Fibroblast of lung (primary cell): ENCODE results near the gene TROAP. TPM values are rescaled to one million over a fixed set of nuclear protein-coding genes. Genes with fewer than 3 reads are reported as not detected.

ENCODE experiments used
- DNase-seq, 2 donors: peaks; one replicate each; pipeline versions ENCODE4 v3.0.0 to v3.0.0-alpha.2; 2010; ENCODE audit warnings: low read depth in 2 of 2
- H2AFZ ChIP-seq: 2 replicates; pipeline ENCODE4 v1.5.1; 2012; ENCODE audit warnings: low read length, control low read depth, inconsistent platforms
- H3K27ac ChIP-seq: 2 replicates; pipeline ENCODE4 v1.5.1; 2011; ENCODE audit warnings: low read length, control low read depth; ENCODE audit not compliant: insufficient read depth
- H3K27me3 ChIP-seq: 2 replicates; pipeline ENCODE4 v1.5.1; 2011; ENCODE audit warnings: mild to moderate bottlenecking, low read length; ENCODE audit not compliant: control insufficient read depth, insufficient read depth
- H3K36me3 ChIP-seq: 2 replicates; pipeline ENCODE4 v1.5.1; 2011; ENCODE audit warnings: low read length; ENCODE audit not compliant: control insufficient read depth, insufficient read depth
- H3K4me1 ChIP-seq: 2 replicates; pipeline ENCODE4 v1.5.1; 2011; ENCODE audit warnings: low read length; ENCODE audit not compliant: control insufficient read depth, insufficient read depth; ENCODE audit errors: extremely low read depth
- H3K4me2 ChIP-seq: 2 replicates; pipeline ENCODE4 v1.5.1; 2011; ENCODE audit warnings: low read length, control low read depth; ENCODE audit not compliant: insufficient read depth; ENCODE audit errors: extremely low read depth
- H3K4me3 ChIP-seq, 4 experiments: fragments of 200-600 bp in 1 of 4; sonication (generic) in 1 of 4; replicated peaks in 1 of 4; 2 replicates each; pipeline ENCODE4 v1.5.1; 2011 to 2016; ENCODE audit warnings: low read length in 4 of 4, low read depth in 3 of 4, mild to moderate bottlenecking in 3 of 4, control low read depth in 2 of 4, inconsistent platforms in 1 of 4, mixed read lengths in 1 of 4; ENCODE audit not compliant: insufficient read depth in 1 of 4; ENCODE audit errors: control extremely low read depth in 1 of 4
- H3K79me2 ChIP-seq: 2 replicates; pipeline ENCODE4 v1.5.1; 2012; ENCODE audit warnings: mild to moderate bottlenecking, low read length, inconsistent platforms; ENCODE audit not compliant: control insufficient read depth, insufficient read depth
- H3K9ac ChIP-seq: 2 replicates; pipeline ENCODE4 v1.5.1; 2011; ENCODE audit warnings: mild to moderate bottlenecking, low read length, control low read depth; ENCODE audit not compliant: insufficient read depth
- H3K9me3 ChIP-seq: 2 replicates; pipeline ENCODE4 v1.5.1; 2012; ENCODE audit warnings: low read depth, low read length; ENCODE audit not compliant: control insufficient read depth, insufficient read depth
- H4K20me1 ChIP-seq: 2 replicates; pipeline ENCODE4 v1.5.1; 2011; ENCODE audit warnings: low read length; ENCODE audit not compliant: control insufficient read depth, insufficient read depth; ENCODE audit errors: extremely low read depth
- CTCF ChIP-seq, 2 donors: IDR thresholded peaks in 1 of 2; conservative IDR thresholded peaks in 1 of 2; 1 replicate in 1 of 2; 2 replicates in 1 of 2; pipeline ENCODE4 v1.5.1; 2011 to 2012; ENCODE audit warnings: low read length in 2 of 2, control low read depth in 1 of 2, inconsistent platforms in 1 of 2, low read depth in 1 of 2, mild to moderate bottlenecking in 1 of 2
- EZH2 ChIP-seq: IDR thresholded peaks from 2 replicates; pipeline ENCODE4 v1.5.1; 2012; ENCODE audit warnings: low read length, control low read depth, mild to moderate bottlenecking; ENCODE audit errors: missing control alignments
- polyA plus RNA-seq, 2 donors: library from polyadenylated mRNA; depleted of rRNA in 1 of 2; stranded (reverse) in 1 of 2; unstranded in 1 of 2; fragments of >200 nt; gene quantifications; 2 replicates each; pipeline ENCODE4 v1.2.1, GENCODE V29; 2011 to 2012; ENCODE audit warnings: missing spikeins in 1 of 2
- total RNA-seq: library from RNA; depleted of rRNA; stranded (reverse); fragments of >200 nt; gene quantifications from 2 replicates; pipeline ENCODE4 v1.2.1, GENCODE V29; 2014

Gene TROAP
- total and polyA plus RNA-seq, 2 donors (not counting 1 experiment from before 2014, with no cell fraction given): 4.8 to 6.3 TPM

GRCh38 chr12:49330631-49331379 lies 7.8 kb downstream of the TROAP start:
- Histone ChIP-seq H3K27me3 (peaks cover 10% of the 10 kb centered on the region), H3K9ac (no peak overlapping the region), H3K4me2 (no peak overlapping the region), H3K79me2 (no peaks in the 10 kb centered on the region), H3K36me3 (peaks cover 11% of the 10 kb centered on the region), H4K20me1 (no peaks in the 10 kb centered on the region), H3K4me3 (no peak overlapping the region), H3K4me1 (no peaks in the 10 kb centered on the region), H3K9me3 (no peaks in the 10 kb centered on the region), H2AFZ (no peak overlapping the region), H3K27ac (no peak overlapping the region)
- TF ChIP-seq CTCF (conservative IDR thresholded peaks at IDR 0.05 in 1 of 2, IDR thresholded peaks at IDR 0.05 in 1 of 2; ENCODE audit: low read depth in 1 of 2, low read length in 2 of 2) (no peak), EZH2 (no peak)
- no peak for DNase-seq

- H4K20me1 ChIP-seq: no peaks in the 10 kb centered on the region
- no peak overlapping the region for H3K9ac ChIP-seq
- peak; percentile 67 to 83 for DNase-seq
- H3K4me2 ChIP-seq: no peak overlapping the region
- no peaks in the 10 kb centered on the region for H3K9me3 ChIP-seq
- H3K4me3 ChIP-seq: no peak overlapping the region
- no peaks in the 10 kb centered on the region for H3K4me1 ChIP-seq
- no peak overlapping the region for H2AFZ ChIP-seq
- peaks cover 7% of the 10 kb centered on the region for H3K36me3 ChIP-seq
- H3K27ac ChIP-seq: no peak overlapping the region
- TF ChIP-seq EZH2 (no peak), CTCF (conservative IDR thresholded peaks at IDR 0.05 in 1 of 2, IDR thresholded peaks at IDR 0.05 in 1 of 2; ENCODE audit: low read depth in 1 of 2, low read length in 2 of 2) (peak; percentile 80 to 90)
- H3K79me2 ChIP-seq: no peaks in the 10 kb centered on the region
- peaks cover 17% of the 10 kb centered on the region for H3K27me3 ChIP-seq
These were observed 8.5 kb downstream of the TROAP start for GRCh38 chr12:49331380-49332222.

- Histone ChIP-seq H3K27me3 (peaks cover 19% of the 10 kb centered on the region), H3K4me2 (no peak overlapping the region), H4K20me1 (no peaks in the 10 kb centered on the region), H3K36me3 (peaks cover 7% of the 10 kb centered on the region), H3K4me3 (no peak overlapping the region), H3K79me2 (no peaks in the 10 kb centered on the region), H2AFZ (no peak overlapping the region), H3K27ac (no peak overlapping the region), H3K9me3 (no peaks in the 10 kb centered on the region), H3K9ac (no peak overlapping the region), H3K4me1 (no peaks in the 10 kb centered on the region)
- no peak for TF ChIP-seq EZH2
- TF ChIP-seq CTCF (conservative IDR thresholded peaks at IDR 0.05 in 1 of 2, IDR thresholded peaks at IDR 0.05 in 1 of 2; ENCODE audit: low read depth in 1 of 2, low read length in 2 of 2): no peak
- DNase-seq: no peak
These were observed 9.4 kb downstream of the TROAP start for GRCh38 chr12:49332441-49332861.
